Adrenal gland (tissue), 12 donors: Measurements from ENCODE around the gene FAM241A. TPM values are rescaled to one million over a fixed set of nuclear protein-coding genes. Genes with fewer than 3 reads are reported as not detected.
"Not testable (repeated sequence)": the region's sequence is repeated elsewhere in the genome, so short reads cannot be mapped to it uniquely, and the experiment has no call there.

Experiments used
- DNase-seq, 7 donors: peaks; one replicate each; pipeline ENCODE4 v3.0.0-alpha.2; 2019 to 2020
- H3K27ac ChIP-seq, 5 donors: fragments of 200-600 bp; sonication (generic) in 4 of 5; 1 replicate in 3 of 5; 2 replicates in 2 of 5; pipeline versions ENCODE4 v1.5.1 to v1.8.0; 2016 to 2020; ENCODE audit warnings: mild to moderate bottlenecking in 1 of 5
- H3K27me3 ChIP-seq: fragments of 200-600 bp; 2 replicates; pipeline ENCODE4 v1.8.0; 2021
- H3K36me3 ChIP-seq, 2 donors: fragments of 200-600 bp; replicated peaks in 1 of 2; 1 replicate in 1 of 2; 2 replicates in 1 of 2; pipeline versions ENCODE4 v1.5.1 to v1.8.0; 2018 to 2022
- H3K4me1 ChIP-seq, 2 donors: fragments of 200-600 bp; replicated peaks in 1 of 2; 1 replicate in 1 of 2; 2 replicates in 1 of 2; pipeline versions ENCODE4 v1.5.1 to v1.8.0; 2018 to 2021
- H3K4me3 ChIP-seq, 4 donors: fragments of 200-600 bp; sonication (generic) in 3 of 4; one replicate each; pipeline ENCODE4 v1.5.1; 2016 to 2018
- H3K9me3 ChIP-seq, 3 donors: fragments of 200-600 bp; sonication (generic) in 1 of 3; replicated peaks in 1 of 3; 1 replicate in 2 of 3; 2 replicates in 1 of 3; pipeline versions ENCODE4 v1.5.1 to v1.8.0; 2016 to 2021
- POLR2A ChIP-seq, 2 donors: fragments of 450-650 bp; IDR thresholded peaks; one replicate each; pipeline ENCODE4 v1.6.1; 2017; ENCODE audit warnings: antibody characterized with exemption in 2 of 2, mild to moderate bottlenecking in 2 of 2, moderate library complexity in 1 of 2
- WGBS, 4 donors: extraction: QIAGEN DNeasy Blood & Tissue Kit in 2 of 4; methylation state at CpG; one replicate each; pipeline versions ENCODE4 v1.1.5 to v1.1.7; 2013 to 2017; 5-methylcytosine and 5-hydroxymethylcytosine counted together
- intact Hi-C, 2 donors: fragments of 100-400 bp; cut with DNase I; formaldehyde crosslinking; loops; one replicate each; pipeline versions ENCODE4 v1.14.1 to v1.15.0; 2022 to 2023
- polyA plus RNA-seq, 3 donors: library from polyadenylated mRNA; stranded (reverse); fragments of 200-250 nt in 2 of 3; fragments of 350-450 nt in 1 of 3; fragmentation: Illumina TruSeq in 1 of 3; extraction: RNeasy Lipid Tissue Mini Kit (QIAGEN cat#74804) in 1 of 3; gene quantifications; one replicate each; pipeline ENCODE4 v1.2.3, GENCODE V29; 2013 to 2014
- total RNA-seq, 9 donors: library from RNA; depleted of rRNA in 4 of 9; stranded (reverse); fragments of >200 nt in 4 of 9; fragments of 120-200 nt in 1 of 9; fragmentation: NEBNext Ultra II Directional in 1 of 9; extraction: Animal tissue kit (Norgen Biotek cat#: 25700) in 1 of 9; gene quantifications; one replicate each; pipeline versions ENCODE4 v1.1.0 to v1.2.4, GENCODE V29; 2013 to 2023
- TF ChIP-seq, protein P1 (sequence below), 6 experiments: fragments of 450-650 bp in 4 of 6; fragments of 200-600 bp in 2 of 6; sonication (generic) in 1 of 6; IDR thresholded peaks; 1 replicate in 5 of 6; 2 replicates in 1 of 6; pipeline versions ENCODE4 v1.5.1 to v1.8.0; 2016 to 2021; ENCODE audit warnings: antibody characterized with exemption in 6 of 6, mild to moderate bottlenecking in 2 of 6, moderate library complexity in 1 of 6
- donor health status: healthy with polysubstance abuse.
- donor health status: Bipolar disorder and iron deficiency.
- donor health status: DM: yes; HTN: yes; CAD: no.
- donor health status: DM: no; HTN: no; CAD: no.
- donor health status: DM: no; HTN: no; CAD: no.
- donor health status: DM: yes; HTN: yes; CAD: no.

Gene FAM241A
- total and polyA plus RNA-seq, 12 donors, result 0.55 to 4.6 (median 2.8) TPM

DNA sequence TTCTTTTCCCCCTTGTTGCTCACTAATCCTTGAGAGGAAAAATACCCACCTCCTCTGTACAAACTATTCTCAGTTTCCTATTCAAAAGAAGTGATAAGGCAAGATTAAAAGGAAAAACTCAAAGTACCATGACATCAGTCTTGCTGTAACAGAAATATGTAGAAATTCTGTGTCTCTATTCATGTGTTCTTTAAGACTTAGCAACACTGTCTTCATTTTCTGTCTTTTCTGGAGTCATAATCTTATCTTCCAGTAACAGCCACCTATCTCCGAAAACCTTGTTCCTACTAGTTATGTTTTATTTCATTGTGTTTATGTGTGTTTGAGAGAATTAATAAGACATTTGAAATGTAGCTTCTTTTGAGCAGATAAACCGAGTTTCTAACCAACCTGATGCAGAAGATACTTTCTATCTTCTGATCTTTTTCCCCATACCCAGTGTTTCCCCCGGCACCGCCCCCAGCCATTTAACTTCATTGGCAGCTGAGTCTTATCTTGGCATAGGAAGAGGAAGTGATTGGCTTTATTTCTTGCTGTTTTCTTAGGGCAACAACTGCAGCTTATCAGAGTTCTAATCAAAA lies 8.0 kb downstream of the FAM241A start:
- TF ChIP-seq, protein P1, sequence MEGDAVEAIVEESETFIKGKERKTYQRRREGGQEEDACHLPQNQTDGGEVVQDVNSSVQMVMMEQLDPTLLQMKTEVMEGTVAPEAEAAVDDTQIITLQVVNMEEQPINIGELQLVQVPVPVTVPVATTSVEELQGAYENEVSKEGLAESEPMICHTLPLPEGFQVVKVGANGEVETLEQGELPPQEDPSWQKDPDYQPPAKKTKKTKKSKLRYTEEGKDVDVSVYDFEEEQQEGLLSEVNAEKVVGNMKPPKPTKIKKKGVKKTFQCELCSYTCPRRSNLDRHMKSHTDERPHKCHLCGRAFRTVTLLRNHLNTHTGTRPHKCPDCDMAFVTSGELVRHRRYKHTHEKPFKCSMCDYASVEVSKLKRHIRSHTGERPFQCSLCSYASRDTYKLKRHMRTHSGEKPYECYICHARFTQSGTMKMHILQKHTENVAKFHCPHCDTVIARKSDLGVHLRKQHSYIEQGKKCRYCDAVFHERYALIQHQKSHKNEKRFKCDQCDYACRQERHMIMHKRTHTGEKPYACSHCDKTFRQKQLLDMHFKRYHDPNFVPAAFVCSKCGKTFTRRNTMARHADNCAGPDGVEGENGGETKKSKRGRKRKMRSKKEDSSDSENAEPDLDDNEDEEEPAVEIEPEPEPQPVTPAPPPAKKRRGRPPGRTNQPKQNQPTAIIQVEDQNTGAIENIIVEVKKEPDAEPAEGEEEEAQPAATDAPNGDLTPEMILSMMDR (IDR thresholded peaks at IDR 0.05), result no peak
- TF ChIP-seq POLR2A (IDR thresholded peaks at IDR 0.05), result no peak
- Histone ChIP-seq H3K4me3 (no peak overlapping the region), H3K27me3 (no peaks in the 10 kb centered on the region), H3K27ac (no peak overlapping the region), H3K4me1 (peaks cover 0 to 30% of the 10 kb centered on the region in 2 donors), H3K36me3 (no peaks in the 10 kb centered on the region), H3K9me3 (no peaks in the 10 kb centered on the region)
- 60 to 81% (median 74%) methylated on average over 4 of the region's 4 CpGs for WGBS, 4 donors
- intact Hi-C loops, result no loop called here
- no peak for DNase-seq

DNA sequence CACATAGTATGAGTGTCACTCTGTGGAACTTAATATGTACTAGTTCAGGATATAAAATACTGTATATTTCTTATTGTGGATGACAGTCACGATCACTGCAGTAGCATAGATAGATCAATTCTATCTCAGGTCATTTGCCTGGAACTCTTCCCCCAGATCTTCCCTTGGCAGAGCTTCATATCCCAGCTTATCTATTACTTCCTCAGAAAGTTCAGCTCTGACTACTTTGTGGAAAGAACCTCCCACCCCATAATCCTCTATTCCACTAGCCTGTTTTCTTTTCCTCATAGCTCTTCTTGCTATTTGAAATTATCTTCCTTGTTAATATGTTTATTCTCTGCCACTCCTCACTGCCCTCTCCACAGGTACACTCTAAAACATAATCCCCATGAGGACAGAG lies 10.9 kb downstream of the FAM241A start:
- H3K36me3 ChIP-seq, result no peaks in the 10 kb centered on the region
- intact Hi-C loops, result no loop called here
- H3K9me3 ChIP-seq, result no peaks in the 10 kb centered on the region
- H3K27me3 ChIP-seq, result no peaks in the 10 kb centered on the region
- peaks cover 0 to 20% of the 10 kb centered on the region in 2 donors for H3K4me1 ChIP-seq
- WGBS, 4 donors, result 42 to 58% (median 52%) methylated on average over 1 of the region's 1 CpG
- no peak for TF ChIP-seq POLR2A (IDR thresholded peaks at IDR 0.05)
- TF ChIP-seq, protein P1 (IDR thresholded peaks at IDR 0.05), result no peak
- no peak overlapping the region for H3K4me3 ChIP-seq
- no peak overlapping the region for H3K27ac ChIP-seq
- DNase-seq, result no peak

DNA sequence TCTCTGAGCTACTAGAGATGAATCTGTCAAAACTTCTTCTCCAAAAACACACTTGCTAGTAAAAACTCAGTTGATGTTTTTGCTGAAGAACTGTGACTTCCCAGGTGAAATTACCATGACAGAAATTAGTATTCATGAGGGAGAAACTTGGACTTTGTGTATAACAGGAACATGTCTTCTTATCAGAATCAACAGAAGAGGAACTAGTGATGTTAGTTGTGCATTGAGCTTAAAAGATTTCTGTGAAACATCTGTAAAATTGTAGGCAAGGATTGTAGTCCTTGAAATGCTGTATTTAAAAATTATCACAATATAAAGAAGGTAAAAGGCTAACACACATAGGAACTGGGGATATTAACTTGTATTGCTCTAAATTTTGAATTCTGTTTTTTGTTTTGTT lies 11.3 kb downstream of the FAM241A start:
- Histone ChIP-seq H3K27ac (no peak overlapping the region), H3K9me3 (no peaks in the 10 kb centered on the region), H3K4me3 (no peak overlapping the region), H3K4me1 (peaks cover 0 to 20% of the 10 kb centered on the region in 2 donors), H3K27me3 (no peaks in the 10 kb centered on the region), H3K36me3 (no peaks in the 10 kb centered on the region)
- DNase-seq, result no peak
- TF ChIP-seq, protein P1 (IDR thresholded peaks at IDR 0.05), result no peak
- TF ChIP-seq POLR2A (IDR thresholded peaks at IDR 0.05), result no peak
- intact Hi-C loops, result no loop called here

DNA sequence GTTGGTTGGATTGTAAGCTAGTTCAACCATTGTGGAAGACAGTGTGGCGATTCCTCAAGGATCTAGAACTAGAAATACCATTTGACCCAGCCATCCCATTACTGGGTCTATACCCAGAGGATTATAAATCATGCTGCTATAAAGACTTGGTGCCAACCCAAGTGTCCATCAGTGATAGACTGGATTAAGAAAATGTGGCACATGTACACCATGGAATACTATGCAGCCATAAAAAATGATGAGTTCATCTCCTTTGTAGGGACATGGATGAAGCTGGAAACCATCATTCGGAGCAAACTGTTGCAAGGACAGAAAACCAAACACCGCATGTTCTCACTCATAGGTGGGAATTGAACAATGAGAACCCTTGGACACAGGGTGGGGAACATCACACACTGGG lies 18.5 kb downstream of the FAM241A start:
- H3K27ac ChIP-seq, H3K9me3 ChIP-seq, intact Hi-C loops, H3K4me3 ChIP-seq, H3K27me3 ChIP-seq, DNase-seq, H3K36me3 ChIP-seq, H3K4me1 ChIP-seq: not testable (repeated sequence)
- WGBS, 4 donors, result 88 to 100% (median 95%) methylated on average over 3 of the region's 3 CpGs

DNA sequence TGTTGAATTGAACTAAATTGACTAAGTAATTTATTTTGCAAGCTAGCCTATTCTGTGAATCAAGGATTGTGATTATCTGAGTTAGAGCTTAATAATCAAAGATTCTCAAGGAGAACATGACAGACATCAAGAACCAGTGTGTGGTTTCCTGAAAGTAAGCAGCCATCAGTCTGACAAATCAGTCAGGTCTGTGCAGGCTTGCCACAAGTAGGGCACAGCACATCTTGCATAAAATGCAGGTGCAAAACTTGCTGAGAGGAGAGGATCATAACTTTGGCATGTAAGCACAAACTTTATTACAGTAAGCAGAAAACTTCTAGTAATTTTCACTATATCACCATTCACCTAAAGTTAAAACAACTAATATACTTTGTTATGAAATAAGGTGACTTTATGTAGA lies 22.5 kb downstream of the FAM241A start:
- Histone ChIP-seq H3K36me3 (no peaks in the 10 kb centered on the region), H3K4me3 (no peak overlapping the region), H3K27me3 (no peaks in the 10 kb centered on the region), H3K4me1 (peaks cover 0 to 8% of the 10 kb centered on the region in 2 donors), H3K9me3 (no peaks in the 10 kb centered on the region), H3K27ac (no peak overlapping the region)
- intact Hi-C loops, result no loop called here
- TF ChIP-seq, protein P1 (IDR thresholded peaks at IDR 0.05), result no peak
- TF ChIP-seq POLR2A (IDR thresholded peaks at IDR 0.05), result no peak
- no peak for DNase-seq
